PC-3 (cell line): Measurements from ENCODE around the gene IRGC. TPM values are rescaled to one million over a fixed set of nuclear protein-coding genes. Genes with fewer than 3 reads are reported as not detected.

Experiments used
- ATAC-seq: fragments of 200-7000 bp; cut with Tn5 transposase; 2 replicates; pipeline ENCODE4 v1.9.1; 2020; ENCODE audit warnings: mild to moderate bottlenecking, moderate library complexity
- BruUV-seq: library from RNA; stranded (reverse); fragments of 400-500 nt; replicated peaks from 2 replicates; lab custom pipeline; 2021; lab: Mats Ljungman, UMichigan
- CTCF ChIA-PET: fragments of 300-600 bp; sonication (Branson Sonifier 250); formaldehyde crosslinking; loops from one replicate; lab custom pipeline; 2022; ENCODE audit warnings: antibody characterized with exemption; lab: Charles Lee
- POLR2A ChIA-PET: fragments of 300-600 bp; sonication (Branson Sonifier 250); formaldehyde crosslinking; loops from one replicate; lab custom pipeline; 2022; ENCODE audit warnings: antibody characterized with exemption; ENCODE audit not compliant: unreplicated experiment; lab: Charles Lee
- DNase-seq: peaks from one replicate; pipeline ENCODE4 v3.0.0-alpha.2; 2015
- H2AFZ ChIP-seq: fragments of 300-600 bp; sonication (generic); 2 replicates; pipeline ENCODE4 v1.6.0; 2016; ENCODE audit warnings: antibody characterized with exemption, low read length
- H3F3A ChIP-seq: fragments of 300-600 bp; sonication (generic); one replicate; pipeline ENCODE4 v1.6.0; 2017; ENCODE audit warnings: antibody characterized with exemption, low read length, control low read depth, mild to moderate bottlenecking; ENCODE audit not compliant: unreplicated experiment
- H3K27ac ChIP-seq: fragments of 300-600 bp; sonication (generic); 2 replicates; pipeline ENCODE4 v1.5.1; 2016; ENCODE audit warnings: mild to moderate bottlenecking, low read length
- H3K27me3 ChIP-seq: fragments of 300-600 bp; sonication (generic); 2 replicates; pipeline ENCODE4 v1.6.1; 2016; ENCODE audit warnings: low read length, mixed read lengths
- H3K36me3 ChIP-seq: fragments of 300-600 bp; sonication (generic); 2 replicates; pipeline ENCODE4 v1.6.1; 2016; ENCODE audit warnings: low read depth, mixed run types, low read length, mixed read lengths
- H3K4me1 ChIP-seq: fragments of 300-600 bp; sonication (generic); 2 replicates; pipeline ENCODE4 v1.5.1; 2016; ENCODE audit warnings: low read length; ENCODE audit not compliant: insufficient read depth
- H3K4me2 ChIP-seq: fragments of 300-600 bp; sonication (generic); 2 replicates; pipeline ENCODE4 v1.6.0; 2016; ENCODE audit warnings: low read length
- H3K4me3 ChIP-seq: fragments of 300-600 bp; sonication (generic); 2 replicates; pipeline ENCODE4 v1.5.1; 2016; ENCODE audit warnings: mild to moderate bottlenecking, low read length, mixed read lengths
- H3K79me2 ChIP-seq: fragments of 300-600 bp; sonication (generic); 2 replicates; pipeline ENCODE4 v1.6.1; 2017; ENCODE audit warnings: low read length, mixed read lengths
- H3K9ac ChIP-seq: fragments of 300-600 bp; sonication (generic); 2 replicates; pipeline ENCODE4 v1.6.0; 2016; ENCODE audit warnings: mild to moderate bottlenecking, low read length
- H3K9me2 ChIP-seq: fragments of 300-600 bp; sonication (generic); replicated peaks from 2 replicates; pipeline ENCODE4 v1.6.1; 2016; ENCODE audit warnings: mixed run types, low read length, mixed read lengths
- H3K9me3 ChIP-seq: fragments of 300-600 bp; sonication (generic); 2 replicates; pipeline ENCODE4 v1.6.1; 2016; ENCODE audit warnings: low read length, mixed read lengths
- H4K20me1 ChIP-seq: fragments of 300-600 bp; sonication (generic); 2 replicates; pipeline ENCODE4 v1.6.1; 2016; ENCODE audit warnings: low read length, mixed read lengths
- CTCF ChIP-seq: fragments of 300-600 bp; sonication (generic); conservative IDR thresholded peaks from 2 replicates; pipeline ENCODE4 v1.5.1; 2017; ENCODE audit warnings: antibody characterized with exemption, low read depth, mild to moderate bottlenecking, low read length
- EZH2 ChIP-seq: fragments of 300-600 bp; sonication (generic); IDR thresholded peaks from one replicate; pipeline ENCODE4 v1.6.1; 2017; ENCODE audit warnings: antibody characterized with exemption, mild to moderate bottlenecking, low read length; ENCODE audit not compliant: unreplicated experiment
- EZH2phosphoT487 ChIP-seq: fragments of 300-600 bp; sonication (generic); IDR thresholded peaks from 2 replicates; pipeline ENCODE4 v1.6.1; 2018; ENCODE audit warnings: mild to moderate bottlenecking, antibody characterized with exemption, low read length, borderline replicate concordance
- intact Hi-C: fragments of 100-400 bp; cut with micrococcal nuclease; formaldehyde crosslinking; loops from 2 replicates; pipeline ENCODE4 v1.9.0; 2023
- total RNA-seq: library from RNA; depleted of rRNA; stranded (reverse); fragments of >200 nt; gene quantifications from 2 replicates; pipeline ENCODE4 v1.2.3, GENCODE V29; 2014

The IRGC gene
- total RNA-seq, 1 experiment from 2014 or later, result not detected

GRCh38 chr19:43684326-43684725 is 31.6 kb upstream of the IRGC start:
- no peak for TF ChIP-seq EZH2
- TF ChIP-seq EZH2phosphoT487, result no peak
- TF ChIP-seq CTCF, result no peak
- intact Hi-C loops, result no loop called here
- no TSS peak for BruUV-seq

GRCh38 chr19:43687660-43687997 is 28.2 kb upstream of the IRGC start:
- DNase-seq, result no peak
- no peak overlapping the region for H3K4me2 ChIP-seq

More at GRCh38 chr19:43684326-43684725, 31.6 kb upstream of the IRGC start:
- no peak overlapping the region for H3K9ac ChIP-seq
- H3K27ac ChIP-seq, result no peak overlapping the region
- no peaks in the 10 kb centered on the region for H3K9me2 ChIP-seq
- CTCF ChIA-PET, result no interaction called here
- ATAC-seq (no peak), DNase-seq (no peak)
- H3K4me3 ChIP-seq, result no peak overlapping the region
- POLR2A ChIA-PET, result no interaction called here
- no peaks in the 10 kb centered on the region for H3K79me2 ChIP-seq
- no peaks in the 10 kb centered on the region for H4K20me1 ChIP-seq
- H2AFZ ChIP-seq, result no peak overlapping the region
- no peaks in the 10 kb centered on the region; the same call in 1 of the 2 replicates for H3K4me1 ChIP-seq
- H3F3A ChIP-seq, result no peaks in the 10 kb centered on the region
- no peaks in the 10 kb centered on the region for H3K9me3 ChIP-seq
- H3K4me2 ChIP-seq, result no peak overlapping the region
- no peaks in the 10 kb centered on the region for H3K27me3 ChIP-seq
- H3K36me3 ChIP-seq, result no peaks in the 10 kb centered on the region

More at GRCh38 chr19:43687660-43687997, 28.2 kb upstream of the IRGC start:
- intact Hi-C loops, result no loop called here
- H3K4me1 ChIP-seq, result no peaks in the 10 kb centered on the region; the same call in 1 of the 2 replicates
- no peaks in the 10 kb centered on the region for H3K27me3 ChIP-seq
- ChIA-PET POLR2A (no interaction called here), CTCF (no interaction called here)
- H3K9me2 ChIP-seq, result no peaks in the 10 kb centered on the region
- TF ChIP-seq CTCF (no peak), EZH2phosphoT487 (no peak), EZH2 (no peak)
- no peaks in the 10 kb centered on the region for H4K20me1 ChIP-seq
- H3K9me3 ChIP-seq, result no peaks in the 10 kb centered on the region
- no peak overlapping the region for H3K27ac ChIP-seq
- no peak overlapping the region for H3K4me3 ChIP-seq
- H3K36me3 ChIP-seq, result no peaks in the 10 kb centered on the region
- ATAC-seq, result no peak
- no peaks in the 10 kb centered on the region for H3K79me2 ChIP-seq
- no peak overlapping the region for H3K9ac ChIP-seq
- H2AFZ ChIP-seq, result no peak overlapping the region
- no peaks in the 10 kb centered on the region for H3F3A ChIP-seq
- BruUV-seq, result no TSS peak
